Esophagus mucosa (tissue), 1 donor: ENCODE results near the gene RPL29. TPM values are rescaled to one million over a fixed set of nuclear protein-coding genes. Genes with fewer than 3 reads are reported as not detected.
"Not testable (repeated sequence)": the region's sequence is repeated elsewhere in the genome, so short reads cannot be mapped to it uniquely, and the experiment has no call there.

ENCODE experiments used
- ATAC-seq: fragments of 200-7000 bp; cut with Tn5 transposase; one replicate; pipeline ENCODE4 v1.9.1; 2020
- total RNA-seq: library from RNA; stranded (reverse); gene quantifications from one replicate; pipeline ENCODE4 v1.2.4, GENCODE V29; 2023
- donor health status: DM: yes; HTN: yes; CAD: no.

RPL29 gene
- total RNA-seq, 1 donor from 2014 or later, result 1,513 TPM

DNA sequence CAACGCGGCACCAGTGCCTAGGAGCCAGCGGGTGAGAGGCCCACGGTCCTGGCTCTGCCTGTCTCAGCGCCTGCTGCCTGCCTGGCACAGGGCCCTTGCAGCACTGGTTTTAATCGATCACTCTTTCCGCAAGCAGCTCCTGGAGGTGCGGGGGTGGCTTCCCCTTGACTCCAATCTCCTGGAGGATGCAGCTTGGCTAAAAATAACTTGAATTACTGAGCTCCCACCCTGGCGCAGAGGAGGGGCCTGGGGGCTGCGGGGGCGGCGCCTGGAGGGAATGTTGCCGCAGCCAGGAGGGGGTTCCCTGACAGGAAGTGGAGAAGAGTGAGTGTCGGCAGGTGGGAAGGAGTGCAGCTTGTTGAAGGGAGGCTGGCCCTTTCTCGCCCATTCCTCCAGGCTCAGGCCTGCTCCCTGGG is 9.9 kb upstream of the RPL29 start:
- ATAC-seq, result peak; percentile 45

DNA sequence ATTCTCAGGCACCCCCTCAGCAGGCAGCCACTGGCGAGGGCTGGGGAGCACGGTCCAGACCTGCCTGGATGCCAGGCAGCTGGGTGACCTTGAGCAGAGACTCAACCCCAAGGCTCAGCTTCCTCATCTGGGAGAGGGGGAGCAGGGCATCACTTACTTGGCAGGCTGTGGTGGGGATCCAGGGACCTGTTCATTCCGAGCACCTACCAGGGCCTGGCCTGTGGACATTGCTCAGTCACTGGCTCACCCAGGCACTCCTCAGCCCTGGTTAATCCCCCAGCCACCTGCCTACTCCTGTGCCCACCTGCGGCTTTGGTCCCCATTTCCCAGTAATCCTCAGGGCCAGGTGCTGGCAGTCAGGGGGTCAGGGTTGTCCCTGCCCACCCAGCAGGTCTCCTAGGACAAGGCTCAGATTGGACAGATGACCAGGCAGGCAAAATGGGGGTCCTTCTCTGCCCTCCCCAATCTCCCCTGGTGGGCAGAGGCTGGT is 9.3 kb upstream of the RPL29 start:
- peak; percentile 24 for ATAC-seq

DNA sequence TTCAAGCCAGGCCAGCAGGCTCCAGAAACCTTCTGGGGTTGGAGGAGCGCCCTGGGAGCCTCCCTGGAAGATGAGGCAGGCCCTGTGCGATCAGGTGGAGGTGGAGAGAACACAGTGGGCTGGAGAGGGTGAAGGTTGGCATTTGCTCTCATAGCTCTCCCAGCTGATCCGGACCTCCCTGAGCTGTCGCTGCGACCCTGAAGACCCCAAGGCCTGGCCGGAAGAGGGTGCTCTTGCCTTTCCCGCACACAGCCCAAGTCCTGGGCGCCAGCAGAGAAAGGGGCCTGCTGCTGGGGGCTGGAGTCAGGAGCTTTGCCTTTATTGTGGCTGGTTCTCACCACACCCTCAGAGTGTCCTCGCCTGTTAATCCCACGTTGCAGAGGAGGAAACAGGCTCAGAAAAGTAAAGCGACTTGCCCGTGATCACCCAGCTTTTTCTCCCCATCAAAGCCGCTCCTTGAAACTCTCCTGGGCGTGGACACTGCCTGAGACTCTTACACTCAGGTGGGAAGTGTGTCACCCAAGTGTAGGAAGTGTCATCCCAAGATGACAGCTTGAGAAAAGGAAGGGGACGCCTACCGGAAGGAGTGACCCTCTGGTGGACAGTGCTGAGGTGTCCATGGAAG is 8.6 kb upstream of the RPL29 start:
- ATAC-seq, result peak; percentile 55

DNA sequence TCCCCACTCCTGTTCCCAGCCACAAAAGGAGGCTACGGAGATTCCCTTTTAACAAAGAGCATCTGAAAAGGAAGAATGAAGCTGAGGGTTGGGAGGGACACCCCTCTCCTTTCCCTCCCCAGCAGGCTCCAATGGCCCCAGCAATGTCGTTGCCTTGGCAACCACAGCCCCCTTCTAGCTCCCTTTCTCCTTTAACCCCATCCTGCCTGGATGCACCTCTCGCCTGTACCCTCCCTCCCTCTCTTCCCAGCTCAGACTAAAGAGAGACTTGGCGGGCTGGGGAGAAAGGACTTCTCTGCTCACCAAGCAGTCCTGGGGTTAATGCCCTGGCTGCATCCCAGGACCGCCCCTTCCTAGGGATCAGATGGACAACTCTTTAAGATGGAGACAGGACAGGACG is 7.1 kb upstream of the RPL29 start:
- ATAC-seq, result no peak

DNA sequence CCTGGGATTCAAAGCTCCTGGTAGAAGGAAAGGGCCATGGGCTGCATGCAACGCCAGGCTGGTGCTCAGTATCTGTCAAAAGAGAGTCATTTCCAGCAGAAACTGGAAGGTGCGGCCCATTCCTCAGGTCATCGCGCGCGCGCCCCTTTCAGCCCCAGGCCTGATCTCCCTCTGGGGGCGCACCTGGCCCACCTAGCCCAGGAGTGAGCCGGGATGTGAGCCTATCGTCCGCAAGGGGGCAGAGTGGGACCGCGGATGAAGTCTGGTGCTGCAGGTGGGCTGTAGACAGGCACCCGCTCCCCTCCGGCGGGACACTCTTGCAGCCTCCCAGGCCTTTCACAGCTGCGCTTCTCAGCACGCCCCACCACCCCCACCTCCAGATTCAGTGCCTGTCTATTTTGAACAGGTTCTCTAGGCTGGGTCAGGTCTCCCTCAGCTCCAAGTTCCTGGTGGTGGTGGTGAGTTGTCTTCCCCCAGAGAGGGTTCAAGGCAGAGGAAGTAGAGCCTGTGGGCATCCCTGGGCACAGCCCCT is 5.8 kb upstream of the RPL29 start:
- peak; percentile 55 for ATAC-seq

DNA sequence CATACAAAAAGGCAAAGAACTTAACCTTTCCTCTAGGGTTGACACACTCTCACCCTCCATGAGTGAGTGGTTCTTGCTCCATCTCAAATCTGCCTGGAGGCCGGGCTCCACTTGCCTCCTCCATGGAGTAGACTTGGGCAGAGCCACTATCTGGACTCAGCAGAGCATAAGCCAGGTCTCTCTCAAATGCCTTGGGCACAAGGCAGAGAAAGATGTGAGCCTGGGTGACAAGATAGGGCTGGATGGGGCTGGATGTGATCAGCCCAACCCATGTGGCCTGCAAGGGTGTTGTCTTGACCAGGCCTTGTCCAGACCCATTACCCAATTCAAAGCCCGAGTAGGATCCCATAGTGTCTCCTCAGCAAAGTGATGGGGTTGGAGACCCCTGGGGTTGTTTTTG is 4.2 kb upstream of the RPL29 start:
- ATAC-seq, result no peak

DNA sequence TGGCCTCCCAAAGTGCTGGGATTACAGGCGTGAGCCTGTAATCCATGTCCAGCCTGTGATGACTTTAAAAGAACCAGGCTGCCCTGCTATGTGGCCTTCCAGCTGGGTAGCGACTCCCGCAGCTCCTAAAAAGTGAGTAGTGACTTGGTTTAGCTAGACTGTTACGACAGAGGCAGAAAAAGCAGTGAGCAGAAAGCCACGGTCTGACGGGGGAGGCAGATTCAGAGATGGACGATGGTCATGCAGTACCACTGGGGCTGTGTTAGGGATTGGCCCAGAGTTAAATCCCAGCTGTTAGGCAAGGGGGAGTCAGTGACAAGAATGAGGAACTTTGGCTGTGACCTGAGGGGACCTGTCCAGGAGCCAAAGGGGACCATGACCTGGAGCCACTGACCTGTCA is 3.1 kb upstream of the RPL29 start:
- ATAC-seq, result no peak

DNA sequence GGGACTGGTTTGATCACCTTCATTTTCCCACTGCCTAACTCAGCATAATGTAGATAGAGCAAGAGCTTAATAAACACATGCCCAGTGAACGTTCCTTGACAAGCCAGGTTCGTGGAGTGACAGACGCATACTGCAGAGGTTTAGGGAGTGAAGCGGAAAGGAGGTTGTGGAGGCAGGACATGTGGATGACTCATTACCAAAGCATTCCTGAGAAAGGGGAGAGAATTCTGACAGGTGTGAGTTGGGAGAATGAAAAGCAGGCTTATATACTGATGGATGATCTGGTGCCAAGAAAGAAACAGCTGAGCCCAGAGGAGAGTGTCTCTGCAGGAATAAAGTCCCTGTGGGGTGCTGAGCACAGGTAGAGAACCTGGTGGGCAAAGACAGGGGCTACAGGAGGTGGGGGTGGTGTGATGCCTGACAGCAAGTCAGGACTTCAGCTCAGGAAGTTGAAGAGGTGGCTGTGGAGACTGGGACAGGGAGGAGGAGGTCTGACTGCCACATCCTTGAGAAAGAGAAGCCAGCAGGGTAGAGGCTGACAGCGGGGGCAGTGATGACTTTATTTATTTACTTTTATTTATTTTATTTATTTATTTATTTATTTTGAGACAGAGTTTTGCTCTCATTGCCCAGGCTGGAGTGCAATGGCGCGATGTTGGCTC is 2.4 kb upstream of the RPL29 start:
- ATAC-seq, result peak; percentile 62

DNA sequence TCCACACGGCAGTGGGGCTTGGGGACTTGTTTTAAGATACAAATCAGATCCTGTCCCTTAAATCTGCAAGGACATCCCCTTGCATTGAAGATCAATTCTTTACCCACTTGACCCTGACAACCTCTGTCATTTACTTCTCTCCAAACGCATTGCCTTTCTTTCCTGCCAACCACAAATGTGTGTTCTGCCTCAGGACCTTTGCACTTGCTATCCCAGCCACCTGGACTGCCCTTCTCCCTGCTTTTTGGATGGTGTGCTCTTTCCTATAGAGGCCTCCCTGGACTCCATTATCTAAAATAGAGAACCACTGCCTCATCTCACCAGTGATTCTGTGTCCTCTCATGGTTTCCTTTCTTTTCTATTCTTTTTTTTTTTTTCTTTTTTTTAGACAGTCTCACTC is 1.5 kb upstream of the RPL29 start:
- ATAC-seq, result no peak

DNA sequence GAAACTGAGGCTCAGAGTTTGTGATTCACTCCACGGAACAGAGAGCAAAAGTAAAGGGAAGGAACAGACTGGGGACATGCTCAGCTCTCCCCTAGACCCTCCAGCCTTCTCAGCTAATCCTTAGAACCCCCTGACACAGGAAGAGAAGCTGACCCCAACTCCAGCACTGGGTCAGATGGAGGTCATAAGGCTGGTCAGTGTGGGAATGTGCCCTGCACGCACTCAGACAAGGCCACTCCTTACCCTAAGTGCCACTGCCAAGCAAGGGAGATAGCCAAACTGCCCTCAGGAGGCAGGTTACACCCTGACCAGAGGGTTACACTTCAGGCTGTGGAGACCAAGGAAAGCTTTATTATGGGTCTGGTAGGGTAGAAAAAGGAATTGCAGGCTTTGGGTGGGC is 1.2 kb downstream of the RPL29 start:
- peak; percentile 2 for ATAC-seq

DNA sequence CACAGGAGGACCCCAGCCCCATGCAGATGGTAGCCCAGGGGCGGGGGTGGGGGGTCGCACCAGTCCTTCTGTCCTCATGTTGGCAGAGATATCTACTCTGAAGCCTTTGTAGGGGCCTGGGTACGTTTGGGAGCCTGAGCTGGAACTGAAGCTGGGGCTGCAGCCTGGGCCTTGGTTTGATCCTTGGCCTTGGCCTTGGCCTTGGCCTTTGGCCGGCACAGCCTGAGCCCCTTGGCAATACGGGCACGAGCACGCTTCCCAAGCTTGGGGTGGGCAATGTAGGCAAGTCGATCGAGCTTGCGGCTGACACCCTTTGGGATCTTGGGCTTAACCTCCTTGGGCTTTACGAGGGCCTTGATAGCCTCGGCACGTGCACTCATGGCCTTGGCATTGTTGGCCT is 2.0 kb downstream of the RPL29 start:
- not testable (repeated sequence) for ATAC-seq

DNA sequence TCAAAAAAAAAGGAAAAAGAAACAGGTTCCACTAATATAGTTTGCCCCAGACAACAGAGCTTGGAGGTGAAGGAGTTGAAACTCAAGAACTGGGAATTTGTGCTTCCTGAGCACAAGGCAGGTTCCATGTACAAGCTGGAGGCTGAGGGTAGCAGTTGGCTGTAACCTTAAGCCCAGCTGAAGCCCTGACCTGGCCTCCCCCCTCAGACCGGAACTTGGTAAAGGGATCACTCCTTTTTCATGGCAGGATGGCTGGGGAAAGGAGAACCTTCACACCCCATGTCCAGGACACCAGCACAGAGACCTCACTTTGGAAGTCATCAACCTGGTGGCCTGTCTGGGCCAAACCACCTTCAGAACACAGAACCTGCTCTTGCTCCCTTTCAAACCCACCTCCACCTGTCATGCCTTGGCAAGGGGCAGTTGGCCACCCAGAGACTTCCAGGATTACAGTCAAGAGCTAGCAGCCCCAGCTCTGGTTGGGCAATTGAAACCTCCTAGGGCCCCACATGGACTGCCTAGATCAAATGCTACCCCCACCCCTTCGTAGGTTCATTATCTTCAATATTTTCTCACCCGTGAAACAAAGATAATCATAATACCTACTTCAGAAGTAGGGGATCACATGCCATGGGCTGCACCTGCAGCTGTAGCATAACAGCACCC is 3.5 kb downstream of the RPL29 start:
- no peak for ATAC-seq

DNA sequence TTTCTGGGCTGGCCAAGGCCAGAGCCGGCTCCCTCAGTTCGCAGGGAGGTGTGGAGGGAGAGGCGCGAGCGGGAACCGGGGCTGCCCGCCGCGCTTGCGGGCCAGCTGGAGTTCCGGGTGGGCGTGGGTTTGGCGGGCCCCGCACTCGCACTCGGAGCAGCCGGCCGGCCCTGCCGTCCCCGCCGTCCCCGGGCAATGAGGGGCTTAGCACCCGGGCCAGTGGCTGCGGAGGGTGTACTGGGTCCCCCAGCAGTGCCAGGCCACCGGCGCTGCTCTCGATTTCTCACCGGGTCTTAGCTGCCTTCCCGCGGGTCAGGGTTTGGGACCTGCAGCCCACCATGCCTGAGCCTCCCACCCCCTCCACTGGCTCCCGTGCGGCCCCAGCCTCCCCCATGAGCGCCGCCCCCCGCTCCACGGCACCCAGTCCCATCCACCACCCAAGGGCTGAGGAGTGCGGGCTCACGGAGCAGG is 5.2 kb downstream of the RPL29 start:
- ATAC-seq, result not testable (repeated sequence)

DNA sequence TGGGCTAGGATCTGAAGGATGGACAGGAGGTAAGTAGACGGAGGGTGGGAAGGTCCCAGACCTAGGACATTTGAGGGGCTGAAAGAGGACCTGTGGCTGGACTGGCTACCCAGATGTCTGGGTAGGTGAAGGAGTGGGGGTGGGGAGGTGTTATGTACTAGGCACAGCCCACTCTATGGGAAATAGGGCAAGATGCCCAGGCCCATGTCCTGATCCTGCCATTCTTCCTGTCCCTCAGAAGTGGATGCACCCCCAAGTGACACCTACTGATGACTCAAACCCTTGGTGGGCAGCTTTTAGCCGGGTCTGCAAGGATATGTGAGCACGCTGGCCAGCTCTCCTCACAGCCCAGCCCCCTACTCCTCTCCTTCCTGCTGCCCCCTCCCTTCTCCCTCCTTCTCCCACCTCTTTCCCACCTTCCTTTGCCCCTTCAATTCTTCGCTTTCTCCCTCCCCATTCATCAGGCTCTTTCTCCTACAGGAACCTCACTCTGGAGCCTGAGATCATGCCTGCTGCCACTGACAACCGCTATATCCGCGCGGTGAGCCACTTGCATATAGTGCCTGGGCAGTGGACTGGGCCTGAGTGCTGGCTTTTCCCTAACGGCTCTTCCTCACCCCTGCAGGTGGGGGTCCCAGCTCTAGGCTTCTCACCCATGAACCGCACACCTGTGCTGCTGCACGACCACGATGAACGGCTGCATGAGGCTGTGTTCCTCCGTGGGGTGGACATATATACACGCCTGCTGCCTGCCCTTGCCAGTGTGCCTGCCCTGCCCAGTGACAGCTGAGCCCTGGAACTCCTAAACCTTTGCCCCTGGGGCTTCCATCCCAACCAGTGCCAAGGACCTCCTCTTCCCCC is 7.2 kb downstream of the RPL29 start:
- no peak for ATAC-seq

DNA sequence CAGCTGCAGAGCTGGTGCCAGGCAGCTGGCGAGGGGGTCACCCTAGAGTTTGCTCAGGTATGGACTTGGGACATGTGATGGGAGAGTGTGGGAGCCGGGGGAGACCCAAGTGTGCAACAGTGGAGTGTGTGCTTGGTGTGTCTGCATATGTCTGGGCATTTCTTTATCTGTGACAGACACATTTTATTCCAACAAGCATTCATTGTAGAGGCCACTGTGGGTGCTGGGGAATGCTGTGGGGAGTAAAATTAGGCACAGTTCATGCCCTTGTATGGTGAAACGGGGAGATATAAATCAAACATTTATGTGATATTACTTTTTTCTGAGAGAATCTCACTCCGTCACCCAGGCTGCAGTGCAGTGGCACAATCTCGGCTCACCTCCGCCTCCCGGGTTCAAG is 8.1 kb downstream of the RPL29 start:
- no peak for ATAC-seq

DNA sequence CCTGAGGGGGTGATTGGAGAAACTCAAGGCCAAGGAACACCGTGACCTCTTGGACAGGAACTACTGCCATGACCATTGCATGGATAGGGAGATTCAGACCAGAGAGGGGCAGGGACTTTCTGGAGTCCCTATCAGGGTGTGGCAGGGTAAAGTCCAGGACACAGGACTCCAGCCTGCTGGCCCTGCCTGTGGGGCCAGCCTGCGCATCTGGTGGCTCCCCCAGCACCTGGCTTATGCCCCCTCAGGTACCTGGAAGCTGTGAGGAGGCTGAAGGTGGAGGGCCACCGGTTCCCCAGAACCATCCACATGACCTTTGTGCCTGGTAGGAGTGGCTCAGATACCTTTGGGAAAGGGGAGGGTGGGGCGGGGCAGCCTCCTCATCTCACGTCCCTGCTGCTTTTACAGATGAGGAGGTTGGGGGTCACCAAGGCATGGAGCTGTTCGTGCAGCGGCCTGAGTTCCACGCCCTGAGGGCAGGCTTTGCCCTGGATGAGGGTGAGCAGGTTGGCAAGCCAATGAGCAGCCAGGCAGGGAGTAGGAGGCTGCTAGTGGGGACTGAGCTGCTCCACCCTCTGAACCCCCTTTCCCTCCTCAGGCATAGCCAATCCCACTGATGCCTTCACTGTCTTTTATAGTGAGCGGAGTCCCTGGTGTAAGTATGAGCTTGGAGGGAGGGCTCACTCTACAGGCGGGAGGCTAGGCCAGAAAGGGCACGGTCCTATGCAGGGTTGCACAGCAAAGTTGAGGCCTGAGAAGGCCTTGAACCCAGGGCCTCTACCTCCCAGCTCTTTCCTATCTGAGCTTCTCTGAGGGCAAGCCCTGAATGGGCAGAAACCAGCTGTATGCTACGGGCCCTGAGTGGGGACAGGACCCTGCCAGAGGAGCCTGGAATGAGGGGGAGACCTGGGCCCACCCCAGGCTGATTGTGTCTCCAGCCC is 9.4 kb downstream of the RPL29 start:
- ATAC-seq, result no peak

DNA sequence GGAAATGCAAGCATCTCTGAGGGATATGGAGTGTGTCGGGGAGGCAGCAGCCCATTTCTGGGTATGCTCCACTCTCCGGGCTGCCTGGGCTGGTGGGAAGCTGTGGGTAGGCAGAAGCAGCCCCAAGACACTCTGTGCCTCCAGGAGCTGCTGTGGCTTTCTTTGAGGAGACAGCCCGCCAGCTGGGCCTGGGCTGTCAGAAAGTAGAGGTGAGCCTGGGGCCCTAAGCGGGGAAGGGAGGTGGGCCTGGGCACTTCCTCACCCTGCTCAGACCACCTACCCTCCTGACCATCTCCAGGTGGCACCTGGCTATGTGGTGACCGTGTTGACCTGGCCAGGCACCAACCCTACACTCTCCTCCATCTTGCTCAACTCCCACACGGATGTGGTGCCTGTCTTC is 10.6 kb downstream of the RPL29 start:
- no peak for ATAC-seq

DNA sequence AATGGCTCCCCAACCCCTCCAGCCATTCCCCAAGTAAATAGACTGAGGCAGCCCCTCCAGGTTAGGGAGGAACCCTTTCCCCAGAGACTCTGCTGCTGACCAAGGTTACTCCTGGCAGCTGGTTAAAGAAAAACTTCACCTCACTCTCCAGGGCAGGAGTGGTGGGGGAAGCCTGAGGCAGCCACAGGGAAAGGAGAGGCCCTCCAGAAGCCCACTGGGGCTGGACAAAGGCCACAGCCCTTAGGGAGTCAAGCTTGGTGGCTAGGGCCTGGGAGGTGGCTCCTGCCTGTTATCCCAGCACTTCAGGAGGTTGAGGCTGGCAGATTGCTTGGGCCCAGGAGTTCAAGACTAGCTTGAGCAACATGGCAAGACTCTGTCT is 11.4 kb downstream of the RPL29 start:
- no peak for ATAC-seq

DNA sequence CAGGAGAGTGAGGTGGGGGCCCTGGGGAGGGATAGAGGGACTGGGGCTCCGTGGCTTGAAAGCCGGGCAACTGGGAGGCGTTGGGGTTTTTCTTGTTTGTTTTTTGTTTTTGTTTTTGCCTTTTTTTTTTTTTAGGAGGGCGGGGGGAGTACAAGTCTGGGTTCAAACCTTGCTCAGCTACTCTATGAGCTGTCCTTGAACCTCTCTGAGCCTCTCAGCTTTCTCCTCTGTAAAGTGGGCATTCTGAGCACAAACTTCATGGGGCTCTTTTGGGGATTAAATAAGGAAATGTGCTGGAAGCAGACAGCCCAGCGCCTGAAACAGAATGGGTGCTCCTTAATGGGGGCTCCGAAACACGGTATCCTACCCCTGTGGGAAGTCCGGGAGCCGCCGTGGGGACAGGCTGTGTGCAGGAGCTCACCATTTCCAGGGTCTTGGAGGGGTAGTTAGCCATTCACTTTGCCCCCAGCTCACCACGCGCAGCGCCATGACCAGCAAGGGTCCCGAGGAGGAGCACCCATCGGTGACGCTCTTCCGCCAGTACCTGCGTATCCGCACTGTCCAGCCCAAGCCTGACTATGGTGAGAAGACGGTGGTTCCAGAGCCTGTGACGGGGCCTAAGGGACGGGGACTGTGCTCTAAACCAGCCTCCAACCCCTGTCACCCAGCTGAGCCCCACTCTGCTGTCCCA is 12.0 kb downstream of the RPL29 start:
- no peak for ATAC-seq

DNA sequence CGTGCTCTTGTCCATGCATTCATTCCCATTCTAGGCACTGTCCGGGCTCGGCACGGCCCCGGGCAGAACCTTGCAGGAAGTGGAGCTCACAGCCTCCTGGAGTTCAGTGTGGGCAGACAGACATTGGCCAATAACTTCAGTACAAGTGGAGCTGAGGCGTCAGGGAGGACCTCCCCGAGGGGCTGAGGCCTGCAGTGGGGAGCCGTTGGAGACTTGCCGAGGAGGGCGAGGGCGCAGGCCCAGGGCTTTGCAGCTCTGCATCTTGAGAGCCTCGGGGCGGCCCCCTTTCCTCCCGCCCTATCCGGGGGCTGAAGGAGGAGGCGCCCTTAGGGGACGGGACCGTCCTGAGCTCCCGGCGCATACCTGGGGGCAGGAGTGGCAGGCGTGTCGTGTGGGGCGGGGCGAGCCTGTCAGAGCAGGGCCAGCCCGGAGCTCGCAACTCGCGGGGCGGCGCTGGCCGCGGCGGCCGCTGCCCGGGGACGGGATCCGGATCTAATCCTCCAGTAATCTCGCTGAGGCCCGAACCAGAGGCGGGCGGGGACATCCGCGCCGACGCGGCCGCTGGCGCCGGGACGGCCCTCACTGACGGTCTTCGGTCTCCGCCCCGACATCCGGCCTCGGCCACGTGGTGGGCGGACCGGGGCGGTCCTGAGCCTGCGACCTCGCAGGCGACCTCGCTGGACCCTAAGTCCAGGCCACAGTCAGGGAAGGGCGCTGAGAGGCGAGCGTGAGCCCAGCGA is 12.7 kb downstream of the RPL29 start, which contains the start of gene ACY1:
TSS of gene ACY1 (plus strand) at position 698 of the 740 bp plus-strand sequence. CDS start 530 bp downstream, outside the sequence.
- ATAC-seq, result peak; percentile 84
